ENCODE data around the gene LINS1.

LINS1 gene, protein sequence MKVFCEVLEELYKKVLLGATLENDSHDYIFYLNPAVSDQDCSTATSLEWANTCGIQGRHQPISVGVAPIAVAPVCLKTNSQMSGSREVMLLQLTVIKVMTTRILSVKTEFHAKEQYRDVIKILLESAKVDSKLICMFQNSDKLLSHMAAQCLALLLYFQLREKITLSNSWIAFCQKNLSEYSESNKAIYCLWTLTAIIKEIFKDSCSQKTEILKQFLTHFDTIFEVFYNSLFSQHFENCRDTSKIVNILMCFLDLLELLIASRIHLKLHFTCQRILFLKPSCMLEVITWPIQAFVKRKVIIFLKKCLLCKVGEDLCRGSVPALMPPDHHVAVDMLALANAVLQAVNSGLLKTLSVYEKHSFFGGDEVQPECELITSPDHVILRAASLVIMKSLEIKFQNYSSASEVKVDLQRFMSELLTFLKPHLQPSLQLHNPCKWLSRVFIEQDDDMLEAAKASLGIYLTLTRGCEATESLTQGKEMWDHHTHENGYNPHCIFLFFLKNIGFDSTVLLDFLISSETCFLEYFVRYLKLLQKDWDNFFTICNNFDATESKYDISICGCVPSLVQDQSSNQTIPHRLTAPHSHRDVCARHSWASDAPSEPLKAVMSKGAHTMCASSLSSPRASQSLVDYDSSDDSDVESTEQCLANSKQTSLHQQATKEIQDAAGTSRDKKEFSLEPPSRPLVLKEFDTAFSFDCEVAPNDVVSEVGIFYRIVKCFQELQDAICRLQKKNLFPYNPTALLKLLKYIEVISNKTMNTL

DNA sequence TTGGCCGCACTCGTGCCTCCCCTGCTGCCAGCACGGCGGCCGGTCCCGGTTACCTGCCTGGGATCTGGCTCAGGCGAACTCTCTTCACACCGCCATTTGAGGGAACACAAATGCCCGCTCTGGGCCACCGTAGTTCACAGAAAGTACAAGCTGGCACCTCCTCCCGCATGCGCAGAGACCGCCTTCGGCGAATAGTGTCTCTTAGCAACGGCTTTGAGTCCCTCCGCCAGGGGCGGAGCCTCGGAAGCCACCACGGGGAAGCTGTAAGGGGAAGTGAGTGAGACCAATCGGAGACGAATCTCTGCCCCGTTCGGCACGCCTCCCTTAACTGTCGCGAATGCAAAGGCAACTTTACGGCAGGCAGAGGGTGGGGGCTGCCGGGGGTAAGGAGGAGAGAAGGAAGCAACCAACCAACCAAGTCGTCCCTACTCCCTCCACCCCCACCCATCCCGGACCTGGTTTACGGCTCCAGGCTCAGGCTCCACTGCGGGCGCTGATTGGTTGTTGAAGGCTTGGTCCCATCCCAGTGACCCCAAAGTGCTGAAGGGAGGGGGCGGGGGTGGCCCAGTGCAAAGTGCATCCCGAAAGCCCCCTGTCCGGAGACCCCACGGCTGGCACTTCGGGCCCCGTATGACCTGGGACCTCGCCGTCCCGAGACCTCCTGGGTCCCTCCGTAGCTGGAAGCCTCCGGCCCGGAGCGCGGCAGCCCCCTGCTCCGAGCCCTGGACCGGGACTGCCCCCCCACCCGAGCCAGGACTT, at the start of gene LINS1, which contains the start of gene ASB7:
Gene LINS1 (minus strand): TSS at position 121 of the 759 bp plus-strand sequence. CDS start 21,342 bp downstream, outside the sequence.
Gene ASB7 (plus strand): TSS at position 526 of the 759 bp plus-strand sequence. CDS start 9,628 bp downstream, outside the sequence.
- DNase-seq (ENCODE audit: low read depth in 2 of 2, low spot score in 1 of 2) = peak; percentile 99 to 100

DNA sequence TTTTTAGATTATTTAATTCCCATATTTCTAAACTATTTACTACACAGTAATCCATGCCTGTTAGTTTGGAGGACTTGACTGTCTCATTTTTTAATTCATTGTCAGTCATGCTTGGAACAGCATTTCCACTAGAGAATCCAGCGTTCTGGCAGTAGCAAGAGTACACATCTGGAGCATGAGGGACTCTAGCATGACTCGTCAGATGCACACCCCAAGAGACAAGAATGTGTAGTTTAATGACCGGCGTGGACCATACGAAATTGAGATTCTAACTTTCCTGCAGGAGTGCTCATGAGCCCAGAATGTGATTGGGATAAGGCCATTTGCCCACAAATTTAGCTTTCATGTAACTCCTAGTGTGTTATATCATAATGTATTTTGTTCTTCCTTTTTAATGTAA, 49.3 kb upstream of the LINS1 start:
- no peak for DNase-seq (ENCODE audit: low read depth in 2 of 2, low spot score in 1 of 2)

DNA sequence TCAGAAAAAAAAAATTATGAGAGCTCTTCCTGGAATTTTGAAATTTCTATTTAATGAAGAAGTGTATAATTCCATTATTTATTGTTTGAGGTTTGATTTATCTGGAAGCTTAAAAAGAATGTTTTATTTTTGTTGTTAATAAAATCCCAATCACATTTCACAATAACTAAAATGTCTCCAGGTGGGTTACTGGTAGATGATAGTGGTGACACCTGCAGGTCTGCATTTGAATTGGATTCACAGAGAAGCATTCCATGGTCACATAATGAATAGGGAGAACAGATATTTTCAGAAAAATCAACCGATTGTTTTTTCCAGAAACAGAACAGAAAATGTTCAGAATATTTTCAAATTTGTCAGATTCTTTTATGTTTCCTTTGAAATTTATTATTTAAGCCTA, 48.7 kb upstream of the LINS1 start:
- DNase-seq (ENCODE audit: low read depth in 2 of 2, low spot score in 1 of 2) = no peak

DNA sequence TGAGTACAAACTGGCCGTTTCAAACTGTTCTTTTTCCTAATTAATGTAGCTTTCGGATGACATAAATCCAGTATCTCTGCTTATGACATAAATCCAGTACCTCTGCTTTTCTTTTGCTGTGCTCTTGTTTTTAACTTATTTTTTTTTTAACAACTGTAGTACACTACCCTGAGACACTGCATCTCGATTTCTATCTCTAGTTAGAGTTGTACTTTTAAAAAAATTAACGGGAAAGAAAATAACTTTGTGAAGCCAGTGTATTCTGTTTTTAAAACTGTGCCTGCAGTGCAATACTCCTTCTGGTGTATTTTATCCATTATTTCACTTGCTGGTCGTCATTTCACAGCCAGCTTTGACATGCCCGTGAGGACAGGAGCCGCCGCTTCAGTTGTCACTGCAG, 47.0 kb upstream of the LINS1 start:
- no peak for DNase-seq (ENCODE audit: low read depth in 2 of 2, low spot score in 1 of 2)

DNA sequence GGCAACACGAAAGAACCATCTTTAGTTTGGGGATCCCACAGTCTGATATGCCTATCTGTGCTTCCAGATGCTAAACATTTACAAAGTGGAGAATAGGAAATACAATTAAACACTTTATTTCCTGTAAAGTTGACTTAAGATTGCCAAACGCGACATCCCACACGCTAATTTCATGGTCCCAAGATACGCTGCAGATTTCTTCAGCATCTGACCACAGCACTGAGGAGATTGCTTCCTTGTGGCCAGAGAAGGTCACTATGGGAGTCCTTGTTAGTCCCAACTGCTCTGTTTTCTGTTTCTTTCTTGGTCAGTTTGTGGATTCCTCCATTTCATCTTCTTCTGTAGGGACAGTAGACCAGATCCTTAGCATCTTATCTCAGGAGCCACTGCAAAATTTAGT, 43.7 kb upstream of the LINS1 start:
- no peak for DNase-seq (ENCODE audit: low read depth in 2 of 2, low spot score in 1 of 2)

DNA sequence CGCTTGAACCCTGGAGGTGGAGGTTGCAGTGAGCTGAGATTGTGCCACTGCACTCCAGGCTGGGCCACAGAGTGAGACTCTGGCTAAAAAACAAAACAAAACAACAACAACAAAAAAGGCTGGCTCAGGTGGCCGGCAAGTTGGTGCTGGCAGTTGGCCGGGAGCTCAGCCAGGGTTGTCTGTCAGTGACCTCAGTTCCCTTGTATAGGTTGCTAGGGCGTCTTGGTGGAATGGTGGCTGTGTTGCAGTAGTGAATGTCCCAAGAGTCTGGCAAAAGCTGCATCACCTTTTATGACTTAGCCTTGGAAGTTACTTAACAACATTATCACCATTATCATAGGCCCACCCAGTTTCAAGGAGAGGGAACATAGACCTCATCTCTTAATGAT, 41.0 kb upstream of the LINS1 start:
- no peak for DNase-seq (ENCODE audit: low read depth in 2 of 2, low spot score in 1 of 2)

DNA sequence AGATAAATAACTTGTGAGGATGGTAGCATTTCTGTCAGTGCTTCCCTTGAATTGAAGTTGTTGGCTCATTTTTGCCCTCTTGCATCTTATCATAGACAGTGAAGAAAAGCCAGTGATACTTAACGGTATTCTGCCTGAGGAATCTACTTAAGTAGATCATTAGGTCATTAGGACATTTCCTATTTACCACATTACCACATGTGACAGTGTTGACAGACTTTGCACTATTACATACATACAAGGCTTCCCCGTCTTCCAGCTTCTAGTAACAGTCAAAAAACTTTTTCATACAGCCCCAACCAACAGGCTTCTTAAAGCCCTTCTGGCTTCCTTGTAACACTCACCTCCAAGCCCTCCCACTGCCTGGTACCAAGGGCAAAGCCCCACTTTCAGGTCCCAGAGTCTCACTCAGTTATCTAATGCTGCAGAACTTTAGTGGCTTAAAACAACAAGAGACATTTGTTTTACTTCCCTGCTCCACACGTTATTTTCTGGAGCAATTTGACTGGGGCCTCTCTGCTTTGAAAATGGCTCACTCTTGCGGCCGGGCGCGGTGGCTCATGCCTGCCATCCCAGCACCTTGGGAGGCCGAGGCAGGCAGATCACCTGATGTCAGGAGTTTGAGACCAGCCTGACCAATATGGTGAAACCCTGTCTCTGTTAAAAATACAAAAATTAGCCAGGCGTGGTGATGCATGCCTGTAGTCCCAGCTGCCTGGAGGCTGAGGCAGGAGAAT, 40.4 kb upstream of the LINS1 start:
- no peak for DNase-seq (ENCODE audit: low read depth in 2 of 2, low spot score in 1 of 2)

DNA sequence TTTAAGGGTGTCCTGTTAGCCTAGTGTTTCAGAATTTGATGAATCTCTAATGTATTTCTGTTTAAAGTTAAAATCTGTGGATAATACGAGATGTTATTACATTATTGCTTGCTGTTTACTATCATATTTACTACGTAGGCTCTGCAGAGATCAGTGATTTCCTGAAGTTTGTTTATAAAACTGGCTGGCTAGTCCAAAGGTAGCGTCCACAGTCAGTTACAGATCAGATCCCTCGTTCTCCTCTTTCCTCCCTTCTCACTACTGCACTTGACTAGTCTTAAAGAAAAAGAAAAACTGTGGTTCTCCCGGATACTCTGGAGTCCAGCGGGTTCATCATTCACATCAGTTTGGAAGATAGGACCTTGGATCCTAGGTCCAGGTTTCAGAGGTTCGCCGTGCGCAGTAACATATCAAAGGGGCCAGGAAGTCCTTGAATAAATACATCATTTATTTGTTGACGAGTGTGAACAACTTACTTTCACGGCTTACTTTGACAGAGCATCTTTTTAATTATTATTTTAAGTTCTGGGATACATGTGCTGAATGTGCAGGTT, 36.3 kb upstream of the LINS1 start:
- DNase-seq (ENCODE audit: low read depth in 2 of 2, low spot score in 1 of 2) = no peak

DNA sequence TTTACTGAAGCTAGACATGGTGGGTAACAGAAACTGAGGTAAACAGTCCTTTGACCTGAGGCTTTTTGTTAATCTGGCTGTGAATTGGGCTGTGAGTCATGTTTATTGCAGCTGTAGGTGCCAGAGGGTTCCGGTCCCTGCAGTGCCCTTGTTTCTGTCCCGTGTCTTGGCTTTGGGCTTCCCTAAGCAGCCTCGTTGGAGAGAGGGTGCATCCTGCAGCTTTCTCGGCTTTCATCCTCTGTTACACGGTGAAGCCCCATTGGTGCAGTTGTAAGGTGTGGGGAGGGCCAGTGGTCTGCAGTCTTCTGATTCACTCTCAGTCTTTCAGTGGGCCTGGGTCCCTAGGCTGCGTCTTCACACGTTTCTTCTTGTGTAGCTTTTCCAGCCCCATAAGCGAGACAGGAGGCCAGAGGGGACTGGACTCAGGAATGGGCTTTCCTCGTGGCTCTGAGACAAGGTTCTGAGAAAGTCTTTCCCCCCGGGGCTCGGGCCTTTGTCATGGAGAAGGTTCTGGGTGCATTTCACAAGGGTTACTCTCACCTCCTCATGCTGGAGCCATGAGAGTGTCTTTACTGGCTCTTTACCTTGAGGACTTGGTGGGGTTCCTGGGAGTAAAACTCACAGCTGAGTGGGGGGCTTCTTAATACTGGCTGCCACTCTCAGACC, 33.6 kb upstream of the LINS1 start:
- no peak for DNase-seq (ENCODE audit: low read depth in 2 of 2, low spot score in 1 of 2)

DNA sequence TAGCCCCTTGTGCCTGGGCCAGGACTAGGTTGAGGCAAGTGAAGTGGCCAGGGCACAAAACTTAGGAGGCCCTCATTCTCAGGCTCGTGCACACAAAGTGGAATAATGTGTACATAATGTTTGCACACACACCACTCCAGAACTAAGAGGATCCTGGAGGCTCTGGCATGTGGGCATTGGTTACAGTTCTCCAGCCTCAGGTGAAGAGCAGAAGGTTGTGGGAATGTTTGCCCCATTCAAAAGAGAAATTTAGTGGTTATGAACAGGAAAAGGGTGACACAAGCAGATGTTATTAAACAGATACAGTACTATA, 31.7 kb upstream of the LINS1 start:
- no peak for DNase-seq (ENCODE audit: low read depth in 2 of 2, low spot score in 1 of 2)

DNA sequence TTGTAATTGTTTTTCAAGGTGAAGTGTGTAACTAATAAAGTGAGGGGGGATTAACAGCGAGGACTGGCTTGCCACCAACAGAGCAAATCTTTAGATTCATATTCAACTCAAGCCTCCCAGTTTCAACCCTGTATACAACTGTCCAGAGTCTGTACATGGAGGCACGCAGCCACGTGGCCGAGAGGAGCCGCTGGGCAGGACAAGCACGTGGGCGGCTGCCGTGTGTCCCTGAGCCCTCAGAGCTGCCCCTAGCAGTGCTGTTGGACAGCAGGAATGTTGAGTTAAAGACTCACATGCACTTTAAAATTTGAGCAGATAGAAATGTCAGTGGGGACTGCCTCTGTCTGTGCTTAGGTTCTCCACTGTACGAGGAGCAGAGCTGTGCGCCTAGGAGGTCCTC, 29.8 kb upstream of the LINS1 start:
- no peak for DNase-seq (ENCODE audit: low read depth in 2 of 2, low spot score in 1 of 2)

DNA sequence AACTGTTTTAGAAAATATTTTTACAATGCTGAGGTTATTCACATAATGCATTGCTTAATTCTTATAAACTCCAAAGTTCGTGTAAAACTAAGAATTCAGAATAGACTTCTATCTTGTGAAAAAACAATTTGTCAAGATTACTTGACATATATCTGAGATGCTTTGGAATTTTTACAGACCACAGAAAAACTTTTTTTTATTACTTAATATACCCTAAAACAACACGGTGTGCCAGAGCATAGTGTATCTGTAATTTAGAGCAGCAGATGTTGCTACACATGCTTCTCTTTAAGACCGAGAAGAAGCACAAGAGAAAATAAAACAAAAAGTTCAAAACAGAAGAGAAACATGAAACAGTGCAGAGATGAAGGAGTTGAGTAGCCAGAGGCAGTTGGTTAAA, 26.8 kb upstream of the LINS1 start:
- no peak for DNase-seq (ENCODE audit: low read depth in 2 of 2, low spot score in 1 of 2)

DNA sequence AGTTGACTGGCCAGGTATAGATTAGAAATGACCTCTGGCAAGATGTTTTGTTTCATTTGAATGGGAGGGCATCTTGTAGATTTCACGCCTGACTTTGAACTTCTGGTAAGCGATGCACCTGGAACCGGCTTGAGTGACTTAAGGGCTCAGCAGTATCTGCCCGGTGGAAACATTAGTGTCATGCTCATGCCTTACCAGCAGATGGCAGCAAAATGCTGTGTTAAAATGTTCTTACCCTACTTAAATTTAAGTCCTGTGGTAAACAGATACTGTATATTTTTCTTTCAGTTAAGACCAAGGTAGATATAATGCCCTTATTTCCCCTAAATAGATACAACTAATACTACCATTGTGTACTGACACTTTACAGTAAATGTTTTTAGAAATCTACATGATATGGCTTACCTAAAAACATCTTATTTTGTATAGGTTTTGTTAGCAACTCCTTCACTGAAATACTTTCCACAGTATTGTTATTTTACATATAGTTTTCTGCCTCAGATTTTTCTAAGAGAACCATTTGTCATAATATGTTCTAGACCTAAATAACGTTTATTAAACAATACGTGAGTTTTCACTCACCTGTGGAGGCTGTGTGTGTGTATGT, 25.9 kb upstream of the LINS1 start:
- DNase-seq (ENCODE audit: low read depth in 2 of 2, low spot score in 1 of 2) = peak; percentile 23 to 31

DNA sequence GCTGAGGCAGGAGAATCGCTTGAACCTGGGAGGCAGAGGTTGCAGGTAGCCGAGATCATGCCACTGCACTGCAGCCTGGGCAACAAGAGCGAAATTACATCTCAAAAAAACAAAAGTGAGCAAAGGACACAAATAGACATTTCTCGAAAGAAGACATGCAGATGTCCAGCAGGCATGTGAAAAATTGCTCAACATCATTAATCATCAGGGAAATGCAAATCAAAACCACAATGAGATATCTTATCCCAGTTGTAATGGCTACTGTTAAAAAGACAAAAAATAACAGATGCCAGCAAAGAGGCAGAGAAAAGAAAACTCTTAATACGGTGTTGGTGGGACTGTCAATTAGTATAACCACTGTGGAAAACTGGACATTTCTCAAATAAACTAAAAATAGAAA, 21.3 kb upstream of the LINS1 start:
- DNase-seq (ENCODE audit: low read depth in 2 of 2, low spot score in 1 of 2) = no peak

DNA sequence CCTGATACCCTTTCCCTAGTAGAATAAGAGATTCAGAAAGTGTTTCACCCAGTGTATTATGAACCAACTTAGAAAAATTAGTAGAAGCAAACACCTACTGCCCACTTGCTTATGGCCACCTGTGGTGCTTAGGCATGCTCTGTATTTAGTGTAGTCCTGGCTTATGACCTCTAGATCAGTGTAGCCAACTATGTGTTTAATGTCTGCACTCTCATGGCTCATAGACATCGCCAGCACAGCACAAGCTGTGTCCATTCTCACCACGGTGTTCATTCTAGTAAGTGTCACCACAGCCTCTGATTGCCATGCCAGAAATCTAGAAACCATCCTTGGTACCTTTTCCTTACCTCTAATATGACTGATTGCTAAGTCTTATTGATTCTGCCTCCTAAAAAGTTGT, 14.7 kb upstream of the LINS1 start:
- DNase-seq (ENCODE audit: low read depth in 2 of 2, low spot score in 1 of 2) = no peak

DNA sequence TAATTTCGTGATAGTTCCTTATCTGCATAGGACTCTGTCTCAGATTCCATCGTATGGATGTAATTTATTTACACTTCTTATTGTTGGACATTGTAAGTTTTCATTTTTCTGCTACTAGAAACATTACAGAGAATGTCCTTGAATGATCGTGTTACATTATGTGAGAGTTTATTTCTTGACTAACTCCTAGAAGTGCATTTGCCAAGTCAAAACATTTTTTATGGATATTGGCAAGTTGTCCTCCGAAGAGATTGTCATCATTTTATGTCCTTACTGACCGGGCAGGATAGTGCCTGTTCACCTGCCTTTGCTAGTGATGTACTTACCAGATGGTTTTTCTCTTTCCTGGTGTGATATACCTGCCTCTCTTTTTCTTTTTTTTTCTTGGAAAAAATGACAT, 13.8 kb upstream of the LINS1 start:
- no peak for DNase-seq (ENCODE audit: low read depth in 2 of 2, low spot score in 1 of 2)

DNA sequence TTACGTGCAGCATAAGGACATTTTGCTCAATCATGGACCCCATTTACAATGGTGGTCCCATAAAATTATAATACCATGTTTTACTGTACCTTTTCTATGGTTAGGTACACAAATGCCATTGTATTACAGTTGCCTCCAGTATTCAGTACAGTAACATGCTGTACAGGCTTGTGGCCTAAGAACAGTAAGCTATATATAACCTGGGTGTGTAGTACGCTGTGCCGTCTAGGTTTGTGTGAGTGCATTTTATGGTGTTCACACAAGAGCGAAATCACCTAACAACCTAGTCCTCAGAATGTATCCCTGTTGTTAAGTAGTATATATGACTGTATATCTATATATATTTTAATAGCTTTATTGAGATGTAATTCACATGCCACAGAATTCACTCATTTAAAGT, 12.9 kb upstream of the LINS1 start:
- no peak for DNase-seq (ENCODE audit: low read depth in 2 of 2, low spot score in 1 of 2)

DNA sequence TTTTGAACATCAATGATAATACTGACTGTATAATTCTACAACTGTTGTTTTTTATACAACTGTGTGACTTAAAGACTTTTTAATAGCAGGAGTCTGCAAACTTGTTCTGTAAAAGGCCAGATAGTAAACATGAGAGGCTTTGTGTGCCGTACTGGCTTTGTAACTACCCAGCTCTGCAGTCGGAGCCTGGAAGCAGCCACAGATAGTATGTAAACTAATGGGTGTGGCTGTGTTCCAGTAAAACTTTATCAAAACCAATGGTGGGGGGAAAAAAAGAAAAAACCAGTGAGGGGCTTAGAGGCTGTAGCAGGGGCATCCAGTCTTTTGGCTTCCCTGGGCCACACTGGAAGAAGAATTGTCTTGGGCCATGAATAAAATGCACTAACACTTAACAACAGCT, 12.4 kb upstream of the LINS1 start:
- no peak for DNase-seq (ENCODE audit: low read depth in 2 of 2, low spot score in 1 of 2)

DNA sequence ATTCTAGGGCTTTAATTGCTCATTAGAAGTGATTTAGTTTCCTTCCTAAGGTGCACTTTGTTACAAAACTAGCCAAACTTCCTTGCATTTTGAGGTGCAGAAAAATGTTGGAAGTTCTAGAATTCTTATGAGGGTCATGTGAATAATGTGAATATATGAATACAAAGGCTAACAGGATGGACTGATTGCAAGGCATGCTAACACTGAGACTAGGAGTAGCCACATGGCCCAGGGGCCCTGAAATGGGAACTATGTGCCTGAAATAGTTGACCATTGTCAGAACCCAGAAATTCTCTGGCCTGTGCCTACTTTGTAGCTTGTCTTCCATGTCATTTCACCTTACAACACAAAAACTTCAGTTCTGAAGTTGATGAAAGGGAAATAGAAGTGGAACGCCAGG, 11.2 kb upstream of the LINS1 start:
- no peak for DNase-seq (ENCODE audit: low read depth in 2 of 2, low spot score in 1 of 2)

DNA sequence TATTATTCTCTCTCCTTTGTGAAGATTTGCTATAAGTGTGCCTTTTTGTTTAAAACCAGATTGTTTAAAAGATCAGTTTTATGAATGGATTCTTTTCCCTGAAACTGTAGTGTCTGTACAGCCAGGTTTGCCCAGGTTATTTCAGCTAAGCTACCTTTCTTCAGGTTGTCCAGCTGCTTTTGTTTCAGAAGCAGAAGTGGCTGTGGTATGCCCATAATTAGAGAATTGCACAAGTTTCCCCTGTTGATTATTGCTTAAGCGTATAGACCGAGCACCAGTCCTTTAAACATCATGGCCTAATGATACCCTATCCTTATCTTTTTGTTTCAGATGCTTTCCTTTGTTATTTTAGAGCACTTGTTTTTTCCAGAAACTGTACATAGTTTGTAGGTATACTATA, 10.6 kb upstream of the LINS1 start:
- no peak for DNase-seq (ENCODE audit: low read depth in 2 of 2, low spot score in 1 of 2)

Measured in stimulated activated CD8-positive, alpha-beta memory T cell treated with anti-CD3 and anti-CD28 coated beads, Interleukin-4, amount 100 ng/mL, for 4 hours (primary cell).